Measurements from ENCODE around the gene TMTC2. TPM values are rescaled to one million over a fixed set of nuclear protein-coding genes. Genes with fewer than 3 reads are reported as not detected.

The TMTC2 gene
- total RNA-seq, 2 donors from 2014 or later: 2.9 to 3.2 TPM

DNA sequence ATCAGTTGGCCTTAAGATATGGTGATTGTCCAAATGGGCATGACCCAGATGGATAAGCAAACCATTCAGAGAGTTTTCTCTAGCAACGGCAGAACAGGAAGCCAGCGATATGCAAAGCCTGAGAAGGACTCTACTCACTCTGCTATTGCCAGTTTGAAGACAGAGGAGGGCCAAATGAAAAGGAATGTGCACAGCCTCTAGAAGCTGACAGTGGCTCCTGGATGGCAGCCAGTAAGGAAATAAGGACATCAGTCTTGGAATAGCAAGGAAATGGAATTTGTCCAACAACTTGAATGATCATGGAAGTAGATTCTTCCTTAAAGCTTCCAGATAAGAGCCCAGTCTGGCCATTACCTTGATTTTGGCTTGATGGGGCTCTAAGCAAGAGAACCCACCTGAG, 60.0 kb downstream of the TMTC2 start:
- TF ChIP-seq, protein P1, sequence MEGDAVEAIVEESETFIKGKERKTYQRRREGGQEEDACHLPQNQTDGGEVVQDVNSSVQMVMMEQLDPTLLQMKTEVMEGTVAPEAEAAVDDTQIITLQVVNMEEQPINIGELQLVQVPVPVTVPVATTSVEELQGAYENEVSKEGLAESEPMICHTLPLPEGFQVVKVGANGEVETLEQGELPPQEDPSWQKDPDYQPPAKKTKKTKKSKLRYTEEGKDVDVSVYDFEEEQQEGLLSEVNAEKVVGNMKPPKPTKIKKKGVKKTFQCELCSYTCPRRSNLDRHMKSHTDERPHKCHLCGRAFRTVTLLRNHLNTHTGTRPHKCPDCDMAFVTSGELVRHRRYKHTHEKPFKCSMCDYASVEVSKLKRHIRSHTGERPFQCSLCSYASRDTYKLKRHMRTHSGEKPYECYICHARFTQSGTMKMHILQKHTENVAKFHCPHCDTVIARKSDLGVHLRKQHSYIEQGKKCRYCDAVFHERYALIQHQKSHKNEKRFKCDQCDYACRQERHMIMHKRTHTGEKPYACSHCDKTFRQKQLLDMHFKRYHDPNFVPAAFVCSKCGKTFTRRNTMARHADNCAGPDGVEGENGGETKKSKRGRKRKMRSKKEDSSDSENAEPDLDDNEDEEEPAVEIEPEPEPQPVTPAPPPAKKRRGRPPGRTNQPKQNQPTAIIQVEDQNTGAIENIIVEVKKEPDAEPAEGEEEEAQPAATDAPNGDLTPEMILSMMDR (IDR thresholded peaks at IDR 0.05): no peak
- no peak overlapping the region for H3K4me3 ChIP-seq
- H3K36me3 ChIP-seq: no peaks in the 10 kb centered on the region
- DNase-seq (ENCODE audit: low spot score): no peak
- H3K9me3 ChIP-seq: no peaks in the 10 kb centered on the region
- no peaks in the 10 kb centered on the region for H3K4me1 ChIP-seq
- no peak overlapping the region for H3K27ac ChIP-seq
- no peaks in the 10 kb centered on the region for H3K27me3 ChIP-seq

DNA sequence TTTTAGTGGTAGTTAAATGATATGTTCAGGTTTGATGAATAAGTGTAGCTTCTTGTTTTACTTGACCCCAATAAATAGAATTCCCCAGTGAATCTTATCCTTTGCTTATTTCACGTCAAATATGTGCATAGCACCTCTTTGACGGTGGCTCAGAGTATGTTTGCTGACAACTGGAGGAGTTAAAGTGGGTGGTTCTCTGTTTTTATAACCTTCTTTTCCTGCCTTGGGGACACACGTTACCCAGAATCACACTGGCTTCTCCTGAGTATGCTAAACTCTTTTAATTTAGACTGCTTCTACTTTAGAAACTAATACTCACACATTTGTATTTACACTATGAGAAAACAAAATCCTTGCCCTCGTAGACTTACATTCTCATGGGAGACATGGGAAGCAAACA, 62.3 kb downstream of the TMTC2 start:
- TF ChIP-seq, protein P1 (IDR thresholded peaks at IDR 0.05): no peak
- DNase-seq (ENCODE audit: low spot score): no peak
- Histone ChIP-seq H3K4me3 (no peak overlapping the region), H3K9me3 (no peaks in the 10 kb centered on the region), H3K36me3 (no peaks in the 10 kb centered on the region), H3K27me3 (no peaks in the 10 kb centered on the region), H3K4me1 (no peaks in the 10 kb centered on the region), H3K27ac (no peak overlapping the region)

DNA sequence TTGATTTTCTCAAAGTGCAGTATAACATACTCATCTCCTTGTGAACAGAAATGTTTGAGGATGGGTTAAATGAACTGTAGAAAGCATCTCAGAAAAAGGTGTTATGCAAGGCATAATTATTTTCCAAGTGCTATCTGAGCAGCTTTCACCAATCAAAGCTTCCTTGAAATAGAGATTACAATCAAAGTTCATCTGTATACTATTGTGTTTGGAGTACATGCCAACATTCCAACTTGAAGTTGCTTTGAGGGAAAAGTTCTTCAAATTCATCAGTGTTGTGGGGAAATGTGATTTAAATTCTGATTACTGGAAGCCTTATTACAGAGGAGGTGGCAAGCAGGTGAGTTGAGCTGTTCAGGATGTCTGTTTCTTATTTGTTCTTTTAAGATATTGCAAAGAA, 68.2 kb downstream of the TMTC2 start:
- H3K9me3 ChIP-seq: no peaks in the 10 kb centered on the region
- no peak for DNase-seq (ENCODE audit: low spot score)
- TF ChIP-seq, protein P1 (IDR thresholded peaks at IDR 0.05): no peak
- H3K4me1 ChIP-seq: peaks cover 0 to 7% of the 10 kb centered on the region in 2 donors
- H3K4me3 ChIP-seq: no peak overlapping the region
- H3K27me3 ChIP-seq: no peaks in the 10 kb centered on the region
- no peak overlapping the region for H3K27ac ChIP-seq
- no peaks in the 10 kb centered on the region for H3K36me3 ChIP-seq

DNA sequence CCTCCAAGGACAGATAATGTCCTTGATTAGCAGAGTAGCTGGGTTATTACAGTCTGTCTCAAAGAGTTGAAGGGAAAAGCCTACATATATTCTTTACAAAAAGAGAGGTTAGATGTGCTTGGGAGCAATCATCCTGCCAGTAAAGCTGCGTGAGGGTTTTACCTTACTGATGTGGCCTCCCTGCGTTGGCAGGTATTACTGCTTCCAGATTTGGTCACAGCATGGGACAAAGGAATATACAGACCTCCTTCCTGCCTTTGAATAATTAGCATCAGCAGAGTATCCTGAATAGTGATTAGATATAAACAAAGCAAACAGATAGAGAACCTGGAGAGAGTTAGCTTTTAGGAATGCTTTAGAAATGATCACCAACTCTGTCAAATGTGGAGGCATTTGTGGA, 69.6 kb downstream of the TMTC2 start:
- H3K36me3 ChIP-seq: no peaks in the 10 kb centered on the region
- TF ChIP-seq, protein P1 (IDR thresholded peaks at IDR 0.05): no peak
- no peak overlapping the region for H3K27ac ChIP-seq
- no peak overlapping the region for H3K4me3 ChIP-seq
- no peaks in the 10 kb centered on the region for H3K9me3 ChIP-seq
- no peaks in the 10 kb centered on the region for H3K27me3 ChIP-seq
- peaks cover 0 to 7% of the 10 kb centered on the region in 2 donors for H3K4me1 ChIP-seq
- DNase-seq (ENCODE audit: low spot score): no peak

DNA sequence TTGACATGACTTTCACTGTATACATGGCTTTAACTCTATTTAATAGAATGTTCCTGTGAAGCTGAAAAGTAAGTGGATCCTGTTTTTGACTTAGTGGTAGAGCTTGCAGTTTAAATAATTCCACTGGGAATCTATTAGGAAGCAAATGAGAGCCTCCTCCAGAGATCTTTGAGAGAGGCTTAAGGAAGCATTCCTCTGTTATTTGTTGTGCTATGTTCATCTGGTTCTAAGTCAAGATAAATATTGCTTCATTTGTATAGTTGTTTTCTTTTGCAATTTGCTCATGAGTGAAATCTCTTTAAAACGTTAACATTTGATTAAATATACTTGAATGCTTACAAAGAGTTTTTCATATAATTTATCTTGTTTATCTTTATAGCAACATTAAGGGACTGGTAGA, 70.4 kb downstream of the TMTC2 start:
- DNase-seq (ENCODE audit: low spot score): no peak

DNA sequence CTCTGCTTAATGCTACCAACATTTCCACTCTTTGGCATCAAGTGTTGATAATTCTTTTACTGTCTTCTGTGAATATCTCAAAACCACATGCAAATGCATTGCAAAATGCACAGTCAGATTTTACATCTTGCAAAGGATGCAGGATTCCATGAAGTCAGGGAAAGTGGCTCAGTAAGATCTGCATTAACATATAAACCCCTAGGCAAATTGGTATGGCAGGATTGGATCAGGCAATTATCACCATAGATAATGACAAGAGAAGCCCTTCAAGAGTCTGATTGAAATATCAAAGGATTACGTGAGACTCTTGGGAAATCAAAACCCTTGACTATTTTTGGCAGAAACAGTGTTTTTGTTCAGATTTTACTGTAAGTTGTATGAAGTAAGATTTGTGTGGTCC, 71.0 kb downstream of the TMTC2 start:
- Histone ChIP-seq H3K36me3 (no peaks in the 10 kb centered on the region), H3K4me3 (no peak overlapping the region), H3K4me1 (peaks cover 0 to 7% of the 10 kb centered on the region in 2 donors), H3K9me3 (no peaks in the 10 kb centered on the region), H3K27me3 (no peaks in the 10 kb centered on the region), H3K27ac (no peak overlapping the region)
- TF ChIP-seq, protein P1 (IDR thresholded peaks at IDR 0.05): no peak
- no peak for DNase-seq (ENCODE audit: low spot score)

More for the DNA sequence above, 70.4 kb downstream of the TMTC2 start:
- H3K4me1 ChIP-seq: peaks cover 0 to 7% of the 10 kb centered on the region in 2 donors
- H3K27ac ChIP-seq: no peak overlapping the region
- TF ChIP-seq, protein P1 (IDR thresholded peaks at IDR 0.05): no peak
- no peaks in the 10 kb centered on the region for H3K36me3 ChIP-seq
- no peaks in the 10 kb centered on the region for H3K27me3 ChIP-seq
- no peak overlapping the region for H3K4me3 ChIP-seq
- no peaks in the 10 kb centered on the region for H3K9me3 ChIP-seq
